NCI-H1436 treated with DMSO at 0.1 percent for 48 hours (cell line): ENCODE results near the gene CPHXL2.

Experiments used
- DNase-seq: peaks from one replicate; lab custom pipeline; 2025; lab: John Stamatoyannopoulos, UW

Gene CPHXL2

GRCh38 chr16:75640598-75640997 lies 36.2 kb downstream of the CPHXL2 start:
- DNase-seq, result no peak

GRCh38 chr16:75635036-75635435 lies 41.8 kb downstream of the CPHXL2 start:
- no peak for DNase-seq

GRCh38 chr16:75632857-75633256 lies 44.0 kb downstream of the CPHXL2 start:
- no peak for DNase-seq

- DNase-seq, result no peak
These were observed 46.8 kb downstream of the CPHXL2 start for GRCh38 chr16:75630052-75630451.

- no peak for DNase-seq
These were observed 47.7 kb downstream of the CPHXL2 start for GRCh38 chr16:75629132-75629531.

GRCh38 chr16:75628351-75628750 lies 48.5 kb downstream of the CPHXL2 start:
- no peak for DNase-seq

- DNase-seq, result no peak
These were observed 49.0 kb downstream of the CPHXL2 start for GRCh38 chr16:75627851-75628250.

- no peak for DNase-seq
These were observed 50.0 kb downstream of the CPHXL2 start for GRCh38 chr16:75626806-75627205.

GRCh38 chr16:75624921-75625334 lies 51.9 kb downstream of the CPHXL2 start:
- DNase-seq, result no peak

GRCh38 chr16:75622761-75623605 lies 53.8 kb downstream of the CPHXL2 start, which contains the start of gene ADAT1:
ADAT1 (minus strand) TSS chr16:75623281; CDS start chr16:75620799, 2,482 bp downstream.
- peak; percentile 86 for DNase-seq

GRCh38 chr16:75621170-75621477 lies 55.7 kb downstream of the CPHXL2 start:
- no peak for DNase-seq

- DNase-seq, result no peak
These were observed 56.3 kb downstream of the CPHXL2 start for GRCh38 chr16:75620326-75621169.

- no peak for DNase-seq
These were observed 58.0 kb downstream of the CPHXL2 start for GRCh38 chr16:75618780-75619179.

- DNase-seq, result no peak
These were observed 59.7 kb downstream of the CPHXL2 start for GRCh38 chr16:75617121-75617520.

GRCh38 chr16:75616521-75617010 lies 60.2 kb downstream of the CPHXL2 start:
- DNase-seq, result no peak

GRCh38 chr16:75615619-75616018 lies 61.2 kb downstream of the CPHXL2 start:
- DNase-seq, result no peak

- DNase-seq, result no peak
These were observed 62.5 kb downstream of the CPHXL2 start for GRCh38 chr16:75614066-75614897.
